K562 (cell line): ENCODE measurements around the gene ADCY4. TPM values are rescaled to one million over a fixed set of nuclear protein-coding genes. Genes with fewer than 3 reads are reported as not detected.

Experiments used
- ATAC-seq: fragments of 200-7000 bp; cut with Tn5 transposase; 3 replicates; pipeline ENCODE4 v1.9.1; 2020; ENCODE audit warnings: moderate library complexity
- BruUV-seq: library from RNA; stranded (reverse); fragments of 400-500 nt; replicated peaks from 2 replicates; lab custom pipeline; 2021; lab: Mats Ljungman, UMichigan
- CTCF ChIA-PET: fragments of 300-600 bp; formaldehyde crosslinking; extraction: SDS; loops from one replicate; lab custom pipeline; 2021; ENCODE audit warnings: low intra/inter-chr PET ratio; lab: Yijun Ruan, JAX
- POLR2A ChIA-PET: fragments of 300-600, 350-650 bp; sonication (Branson Sonifier 250); formaldehyde crosslinking; extraction: SDS; loops from one replicate; lab custom pipeline; 2021; ENCODE audit warnings: antibody characterized with exemption, inconsistent platforms; lab: Yijun Ruan, JAX
- DNase-seq, 4 experiments: peaks; one replicate each; pipeline versions ENCODE4 v3.0.0 to v3.0.0-alpha.2; 2011 to 2018; ENCODE audit warnings: low spot score in 3 of 4, mixed read lengths in 3 of 4; ENCODE audit errors: extremely low read depth in 1 of 4
- FAIRE-seq: peaks from 2 replicates; lab custom pipeline; 2011; peaks lifted over from hg19 to GRCh38; lab: Jason Lieb, UNC
- H2AFZ ChIP-seq: 2 replicates; pipeline ENCODE4 v1.6.0; 2011; ENCODE audit warnings: low read depth, low read length, control low read depth, inconsistent platforms
- H3K27ac ChIP-seq: fragments of 200-600 bp; 3 replicates; pipeline ENCODE4 v1.8.0; 2011; ENCODE audit warnings: low read depth, mild to moderate bottlenecking, control low read depth, inconsistent platforms, low read length, moderate library complexity, mixed read lengths; ENCODE audit errors: extremely low read depth
- H3K27me3 ChIP-seq, 2 experiments: fragments of 300-600 bp in 1 of 2; 2 replicates in 1 of 2; 3 replicates in 1 of 2; pipeline versions ENCODE4 v1.6.0 to v1.8.0; 2011; ENCODE audit warnings: inconsistent platforms in 2 of 2, low read length in 2 of 2, mild to moderate bottlenecking in 1 of 2, mixed read lengths in 1 of 2, moderate library complexity in 1 of 2; ENCODE audit not compliant: control insufficient read depth in 2 of 2, insufficient read depth in 2 of 2
- H3K36me3 ChIP-seq: fragments of 300-600 bp; 3 replicates; pipeline ENCODE4 v1.8.0; 2011; ENCODE audit warnings: mild to moderate bottlenecking, low read length, inconsistent platforms; ENCODE audit not compliant: control insufficient read depth, insufficient read depth
- H3K4me1 ChIP-seq, 2 experiments: fragments of 200-600 bp in 1 of 2; replicated peaks in 1 of 2; 2 replicates in 1 of 2; 3 replicates in 1 of 2; pipeline versions ENCODE4 v1.5.1 to v1.8.0; 2011; ENCODE audit warnings: inconsistent platforms in 2 of 2, low read length in 2 of 2, mild to moderate bottlenecking in 1 of 2, mixed read lengths in 1 of 2, moderate library complexity in 1 of 2; ENCODE audit not compliant: control insufficient read depth in 2 of 2, insufficient read depth in 2 of 2
- H3K4me2 ChIP-seq: 2 replicates; pipeline ENCODE4 v1.6.1; 2011; ENCODE audit warnings: low read length, control low read depth, inconsistent platforms, mixed read lengths; ENCODE audit not compliant: insufficient read depth
- H3K4me3 ChIP-seq: fragments of 200-600 bp; sonication (generic), shearing (Covaris generic); 2 replicates; pipeline ENCODE4 v1.5.1; 2016; ENCODE audit warnings: control low read depth, inconsistent platforms
- H3K79me2 ChIP-seq: fragments of 200-600 bp; 3 replicates; pipeline ENCODE4 v1.8.0; 2011; ENCODE audit warnings: low read length, inconsistent platforms; ENCODE audit not compliant: control insufficient read depth, insufficient read depth
- H3K9ac ChIP-seq, 2 experiments: 2 replicates each; pipeline versions ENCODE4 v1.6.0 to v1.6.1; 2011; ENCODE audit warnings: low read depth in 2 of 2, low read length in 2 of 2, control low read depth in 1 of 2, inconsistent platforms in 1 of 2, mild to moderate bottlenecking in 1 of 2, mixed read lengths in 1 of 2; ENCODE audit not compliant: insufficient read depth in 1 of 2
- H3K9me1 ChIP-seq: one replicate; pipeline ENCODE4 v1.6.0; 2011; ENCODE audit warnings: inconsistent platforms, mild to moderate bottlenecking, low read length, moderate library complexity; ENCODE audit not compliant: control insufficient read depth, insufficient read depth
- H3K9me3 ChIP-seq: replicated peaks from 2 replicates; pipeline ENCODE4 v1.5.1; 2011; ENCODE audit warnings: low read depth, low read length, inconsistent platforms; ENCODE audit not compliant: control insufficient read depth, insufficient read depth
- H4K20me1 ChIP-seq: replicated peaks from 2 replicates; pipeline ENCODE4 v1.6.1; 2011; ENCODE audit warnings: low read length, inconsistent platforms, mixed read lengths; ENCODE audit not compliant: control insufficient read depth, insufficient read depth
- BRD4 ChIP-seq: fragments of 200-600 bp; sonication (generic); IDR thresholded peaks from 2 replicates; pipeline ENCODE4 v1.6.1; 2017; ENCODE audit warnings: inconsistent platforms
- E2F8 ChIP-seq: fragments of 450-650 bp; IDR thresholded peaks from 2 replicates; pipeline ENCODE4 v1.7.1; 2018; ENCODE audit warnings: mild to moderate bottlenecking, low read depth; ENCODE audit not compliant: partially characterized antibody
- ILF3 ChIP-seq: fragments of 450-650 bp; IDR thresholded peaks from 2 replicates; pipeline ENCODE4 v1.6.1; 2018; ENCODE audit warnings: antibody characterized with exemption, mild to moderate bottlenecking, moderate library complexity, borderline replicate concordance
- ZNF23 ChIP-seq: fragments of 250-450 bp; sonication (Bioruptor Pico); IDR thresholded peaks from 2 replicates; pipeline ENCODE4 v1.4.0; 2020; ENCODE audit warnings: mild to moderate bottlenecking
- ZNF592 ChIP-seq: fragments of 450-650 bp; IDR thresholded peaks from 2 replicates; pipeline ENCODE4 v1.6.1; 2017; ENCODE audit warnings: antibody characterized with exemption, mild to moderate bottlenecking
- WGBS: fragments of 100-300 bp; shearing (Covaris generic); methylation state at CpG from one replicate; pipeline ENCODE4 v1.1.6; 2016; ENCODE audit warnings: low coverage, mixed read lengths; ENCODE audit not compliant: insufficient coverage; ENCODE audit errors: missing lambda C conversion rate; 5-methylcytosine and 5-hydroxymethylcytosine counted together
- in situ Hi-C: fragments of 300-500 bp; cut with MboI; formaldehyde crosslinking; loops from 4 replicates; pipeline ENCODE4 v1.15.0; 2018; ENCODE audit warnings: inconsistent platforms, mixed read lengths
- intact Hi-C: fragments of 100-400 bp; cut with micrococcal nuclease; formaldehyde crosslinking; loops from 2 replicates; pipeline ENCODE4 v1.14.2; 2022
- polyA plus RNA-seq, 8 experiments: library from polyadenylated mRNA; depleted of rRNA in 4 of 8; stranded (reverse) in 5 of 8; unstranded in 3 of 8; fragments of >200 nt; fragmentation: Nextera tagmentation in 2 of 8; fragmentation: Illumina TruSeq in 1 of 8; extraction: Ambion mirVana in 2 of 8; extraction: Trizol in 1 of 8; gene quantifications; 2 replicates each; pipeline versions ENCODE4 v1.2.1 to v1.2.3, GENCODE V29; 2011 to 2014; ENCODE audit warnings: inconsistent platforms in 1 of 8, missing spikeins in 1 of 8
- total RNA-seq, 7 experiments: library from RNA; depleted of rRNA in 6 of 7; stranded (reverse); fragments of >200 nt in 6 of 7; fragmentation: Illumina TruSeq in 2 of 7; extraction: Trizol in 2 of 7; gene quantifications; 2 replicates each; pipeline versions ENCODE4 v1.2.1 to v1.2.3, GENCODE V29; 2011 to 2021; ENCODE audit warnings: low replicate concordance in 1 of 7
- TF ChIP-seq, protein P1 (sequence below): fragments of 450-650 bp; formaldehyde crosslinking; IDR thresholded peaks from 2 replicates; pipeline ENCODE4 v1.4.0; 2020; ENCODE audit warnings: mild to moderate bottlenecking, mixed read lengths
- TF ChIP-seq, protein P2 (sequence below): fragments of 250-450 bp; sonication (Bioruptor Pico); IDR thresholded peaks from 2 replicates; pipeline ENCODE4 v1.4.0; 2020; ENCODE audit warnings: mild to moderate bottlenecking, moderate library complexity, borderline replicate concordance

Gene ADCY4
- total and polyA plus RNA-seq, 9 of the 15 experiments (the other 6 are each of a cell fraction or from before 2014, with no cell fraction given): 0.04 to 0.31 (median 0.15) TPM; not detected in 2

DNA sequence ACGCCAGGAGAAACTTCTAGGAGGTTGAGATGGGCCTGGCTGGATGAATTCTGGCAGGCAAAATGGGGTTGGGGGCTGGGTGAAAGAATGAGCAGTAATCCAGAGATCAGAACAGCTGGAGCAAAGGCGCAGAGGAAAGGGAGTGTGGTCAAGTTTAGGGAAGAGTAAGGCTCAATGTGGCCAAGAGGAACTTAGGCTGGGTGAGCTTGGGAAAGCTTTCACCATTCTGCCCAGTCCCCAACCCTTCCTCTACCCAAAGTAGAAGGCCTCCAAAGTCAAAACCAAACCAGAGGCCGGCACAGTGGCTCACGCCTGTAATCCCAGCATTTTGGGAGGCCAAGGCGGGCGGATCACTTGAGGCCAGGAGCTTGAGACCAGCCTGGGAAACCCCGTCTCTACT is 53.2 kb downstream of the ADCY4 start (continued):
- TF ChIP-seq E2F8 (no peak), ZNF23 (CRISPR knock-in tag) (no peak), ILF3 (no peak), BRD4 (no peak)
- TF ChIP-seq, protein P1, sequence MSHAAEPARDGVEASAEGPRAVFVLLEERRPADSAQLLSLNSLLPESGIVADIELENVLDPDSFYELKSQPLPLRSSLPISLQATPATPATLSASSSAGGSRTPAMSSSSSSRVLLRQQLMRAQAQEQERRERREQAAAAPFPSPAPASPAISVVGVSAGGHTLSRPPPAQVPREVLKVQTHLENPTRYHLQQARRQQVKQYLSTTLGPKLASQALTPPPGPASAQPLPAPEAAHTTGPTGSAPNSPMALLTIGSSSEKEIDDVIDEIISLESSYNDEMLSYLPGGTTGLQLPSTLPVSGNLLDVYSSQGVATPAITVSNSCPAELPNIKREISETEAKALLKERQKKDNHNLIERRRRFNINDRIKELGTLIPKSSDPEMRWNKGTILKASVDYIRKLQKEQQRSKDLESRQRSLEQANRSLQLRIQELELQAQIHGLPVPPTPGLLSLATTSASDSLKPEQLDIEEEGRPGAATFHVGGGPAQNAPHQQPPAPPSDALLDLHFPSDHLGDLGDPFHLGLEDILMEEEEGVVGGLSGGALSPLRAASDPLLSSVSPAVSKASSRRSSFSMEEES (CRISPR knock-in tag): no peak

GRCh38 chr14:24280797-24281460 is 53.9 kb downstream of the ADCY4 start:
- Histone ChIP-seq H3K27me3 (no peaks in the 10 kb centered on the region), H4K20me1 (no peaks in the 10 kb centered on the region), H2AFZ (no peak overlapping the region), H3K9me3 (no peaks in the 10 kb centered on the region), H3K27ac (no peak overlapping the region), H3K36me3 (no peaks in the 10 kb centered on the region), H3K9ac (peak overlapping the region in 1 of 2 experiments; percentile 20; a peak in 1 of 4 replicates), H3K79me2 (no peaks in the 10 kb centered on the region), H3K4me3 (no peak overlapping the region), H3K9me1 (no peaks in the 10 kb centered on the region), H3K4me1 (peaks cover 0 to 3% of the 10 kb centered on the region in 2 experiments; a peak in 2 of 5 replicates), H3K4me2 (no peak overlapping the region)
- BruUV-seq: no TSS peak
- in situ Hi-C loops (no loop called here), intact Hi-C loops (no loop called here)
- ChIA-PET POLR2A (interaction anchor here (0.6 to 2.2 kb wide), 4 partner anchors 9 to 994 kb away, joined by 3 to 7 read pairs (median 3); partner anchors contain the start of gene RABGGTA), CTCF (no interaction called here)
- no peak for DNase-seq
- no peak for ATAC-seq
- FAIRE-seq: no peak
- WGBS: 66% methylated on average over 3 of the region's 6 CpGs
- no peak for TF ChIP-seq ZNF592
- TF ChIP-seq, protein P2, sequence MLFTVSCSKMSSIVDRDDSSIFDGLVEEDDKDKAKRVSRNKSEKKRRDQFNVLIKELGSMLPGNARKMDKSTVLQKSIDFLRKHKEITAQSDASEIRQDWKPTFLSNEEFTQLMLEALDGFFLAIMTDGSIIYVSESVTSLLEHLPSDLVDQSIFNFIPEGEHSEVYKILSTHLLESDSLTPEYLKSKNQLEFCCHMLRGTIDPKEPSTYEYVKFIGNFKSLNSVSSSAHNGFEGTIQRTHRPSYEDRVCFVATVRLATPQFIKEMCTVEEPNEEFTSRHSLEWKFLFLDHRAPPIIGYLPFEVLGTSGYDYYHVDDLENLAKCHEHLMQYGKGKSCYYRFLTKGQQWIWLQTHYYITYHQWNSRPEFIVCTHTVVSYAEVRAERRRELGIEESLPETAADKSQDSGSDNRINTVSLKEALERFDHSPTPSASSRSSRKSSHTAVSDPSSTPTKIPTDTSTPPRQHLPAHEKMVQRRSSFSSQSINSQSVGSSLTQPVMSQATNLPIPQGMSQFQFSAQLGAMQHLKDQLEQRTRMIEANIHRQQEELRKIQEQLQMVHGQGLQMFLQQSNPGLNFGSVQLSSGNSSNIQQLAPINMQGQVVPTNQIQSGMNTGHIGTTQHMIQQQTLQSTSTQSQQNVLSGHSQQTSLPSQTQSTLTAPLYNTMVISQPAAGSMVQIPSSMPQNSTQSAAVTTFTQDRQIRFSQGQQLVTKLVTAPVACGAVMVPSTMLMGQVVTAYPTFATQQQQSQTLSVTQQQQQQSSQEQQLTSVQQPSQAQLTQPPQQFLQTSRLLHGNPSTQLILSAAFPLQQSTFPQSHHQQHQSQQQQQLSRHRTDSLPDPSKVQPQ (CRISPR knock-in tag): no peak
